HepG2 (cell line): ENCODE results near the gene MED13L. TPM values are rescaled to one million over a fixed set of nuclear protein-coding genes. Genes with fewer than 3 reads are reported as not detected.
A peak's percentile ranks its signal among the peaks of the same experiment; 100 is the strongest.

Experiments
- ATAC-seq: fragments of 200-7000 bp; cut with Tn5 transposase; 3 replicates; pipeline ENCODE4 v1.9.1; 2020; ENCODE audit warnings: mild to moderate bottlenecking, moderate library complexity
- BruUV-seq: library from RNA; stranded (reverse); fragments of 400-500 nt; replicated peaks from 2 replicates; lab custom pipeline; 2021; lab: Mats Ljungman, UMichigan
- CTCF ChIA-PET: fragments of 300-600 bp; formaldehyde crosslinking; extraction: SDS; loops from one replicate; lab custom pipeline; 2021; ENCODE audit warnings: low total read pairs, inconsistent platforms, low intra/inter-chr PET ratio; lab: Yijun Ruan, JAX
- POLR2A ChIA-PET: fragments of 350-600 bp; sonication (Branson Sonifier 250); formaldehyde crosslinking; loops from one replicate; lab custom pipeline; 2020; ENCODE audit warnings: antibody characterized with exemption, inconsistent platforms; lab: Yijun Ruan, JAX
- DNase-seq: peaks from one replicate; pipeline ENCODE4 v3.0.0-alpha.2; 2015; ENCODE audit warnings: low spot score
- FAIRE-seq: peaks from 3 replicates; lab custom pipeline; 2011; peaks lifted over from hg19 to GRCh38; lab: Jason Lieb, UNC
- H2AFZ ChIP-seq: one replicate; pipeline ENCODE4 v1.6.1; 2011; ENCODE audit warnings: low read length, inconsistent platforms
- H3K27ac ChIP-seq: fragments of 300-600 bp; 3 replicates; pipeline ENCODE4 v1.8.0; 2011; ENCODE audit warnings: mixed run types, mild to moderate bottlenecking, mixed read lengths, low read length, inconsistent platforms; ENCODE audit not compliant: insufficient read depth; ENCODE audit errors: extremely low read length
- H3K27me3 ChIP-seq, 2 experiments: fragments of 200-600 bp in 1 of 2; 2 replicates in 1 of 2; 3 replicates in 1 of 2; pipeline versions ENCODE4 v1.6.0 to v1.8.0; 2011; ENCODE audit warnings: low read length in 2 of 2, mild to moderate bottlenecking in 2 of 2, moderate library complexity in 2 of 2, inconsistent platforms in 1 of 2; ENCODE audit not compliant: insufficient read depth in 2 of 2, control insufficient read depth in 1 of 2
- H3K36me3 ChIP-seq, 2 experiments: fragments of 200-600 bp in 1 of 2; replicated peaks in 1 of 2; 2 replicates in 1 of 2; 3 replicates in 1 of 2; pipeline versions ENCODE4 v1.5.1 to v1.8.0; 2011; ENCODE audit warnings: low read length in 2 of 2, inconsistent platforms in 1 of 2; ENCODE audit not compliant: insufficient read depth in 2 of 2, control insufficient read depth in 1 of 2
- H3K4me1 ChIP-seq: 2 replicates; pipeline ENCODE4 v1.5.1; 2012; ENCODE audit warnings: low read length, inconsistent platforms; ENCODE audit not compliant: insufficient read depth
- H3K4me2 ChIP-seq: 2 replicates; pipeline ENCODE4 v1.6.0; 2011; ENCODE audit warnings: low read depth, low read length, inconsistent platforms
- H3K4me3 ChIP-seq, 3 experiments: fragments of 200-600 bp in 1 of 3; sonication (generic), shearing (Covaris generic) in 1 of 3; replicated peaks in 1 of 3; 2 replicates each; pipeline ENCODE4 v1.5.1; 2011 to 2016; ENCODE audit warnings: low read length in 3 of 3, inconsistent platforms in 2 of 3, low read depth in 2 of 3, mild to moderate bottlenecking in 2 of 3, control low read depth in 1 of 3, mixed read lengths in 1 of 3; ENCODE audit not compliant: insufficient read depth in 1 of 3
- H3K79me2 ChIP-seq: one replicate; pipeline ENCODE4 v1.6.1; 2011; ENCODE audit warnings: low read length, inconsistent platforms; ENCODE audit not compliant: insufficient read depth
- H3K9ac ChIP-seq: 2 replicates; pipeline ENCODE4 v1.6.0; 2011; ENCODE audit warnings: mild to moderate bottlenecking, low read depth, low read length, inconsistent platforms; ENCODE audit not compliant: insufficient read depth
- H3K9me3 ChIP-seq: 2 replicates; pipeline ENCODE4 v1.5.1; 2012; ENCODE audit warnings: mild to moderate bottlenecking, low read length
- H4K20me1 ChIP-seq: 2 replicates; pipeline ENCODE4 v1.6.0; 2011; ENCODE audit warnings: inconsistent platforms, mild to moderate bottlenecking, low read length, moderate library complexity; ENCODE audit not compliant: insufficient read depth
- NFRKB ChIP-seq: fragments of 450-650 bp; IDR thresholded peaks from 2 replicates; pipeline ENCODE4 v1.6.1; 2017
- WGBS: methylation state at CpG from one replicate; pipeline ENCODE4 v1.1.6; 2017; ENCODE audit warnings: low lambda C conversion rate; 5-methylcytosine and 5-hydroxymethylcytosine counted together
- in situ Hi-C: cut with HindIII; loops from 2 replicates; pipeline ENCODE4 v1.10.0; 2017; ENCODE audit warnings: low pct_unique_long_range_greater_than_20kb; ENCODE audit not compliant: extremely low pct_ligation_motif_present
- intact Hi-C: fragments of 100-400 bp; cut with micrococcal nuclease; formaldehyde crosslinking; loops from one replicate; pipeline ENCODE4 v1.10.0; 2022; ENCODE audit not compliant: unreplicated experiment
- polyA plus RNA-seq, 8 experiments: library from polyadenylated mRNA; depleted of rRNA in 3 of 8; stranded (reverse) in 7 of 8; unstranded in 1 of 8; fragments of >200 nt; fragmentation: Illumina TruSeq in 4 of 8; extraction: Trizol in 4 of 8; gene quantifications; 2 replicates each; pipeline versions ENCODE4 v1.2.1 to v1.2.3, GENCODE V29; 2011 to 2016; ENCODE audit warnings: low read depth in 4 of 8, missing spikeins in 1 of 8, mixed read lengths in 1 of 8; ENCODE audit not compliant: insufficient read depth in 1 of 8
- total RNA-seq, 5 experiments: library from RNA; depleted of rRNA; stranded (reverse); fragments of >200 nt; fragmentation: Illumina TruSeq; extraction: Trizol; gene quantifications; 2 replicates each; pipeline ENCODE4 v1.2.3, GENCODE V29; 2016; ENCODE audit warnings: low read depth in 1 of 5
- TF ChIP-seq, protein P1 (sequence below): sonication (generic); formaldehyde crosslinking; IDR thresholded peaks from 2 replicates; pipeline ENCODE4 v1.8.1; 2023; ENCODE audit warnings: mild to moderate bottlenecking, missing genetic modification reagents
- TF ChIP-seq, protein P2 (sequence below): IDR thresholded peaks from 2 replicates; pipeline ENCODE4 v1.6.1; 2016; ENCODE audit warnings: mild to moderate bottlenecking, missing biosample characterization, missing genetic modification reagents
- TF ChIP-seq, protein P3 (sequence below): sonication (generic); formaldehyde crosslinking; IDR thresholded peaks from 2 replicates; pipeline ENCODE4 v1.5.0; 2020; ENCODE audit warnings: missing genetic modification reagents
- TF ChIP-seq, protein P4 (sequence below): sonication (generic); formaldehyde crosslinking; IDR thresholded peaks from 2 replicates; pipeline ENCODE4 v1.4.0; 2020; ENCODE audit warnings: missing genetic modification reagents

Gene MED13L
- total and polyA plus RNA-seq, 2 of the 13 experiments (the other 11 are each of a cell fraction or from before 2014, with no cell fraction given): 24.8 to 38.9 TPM

DNA sequence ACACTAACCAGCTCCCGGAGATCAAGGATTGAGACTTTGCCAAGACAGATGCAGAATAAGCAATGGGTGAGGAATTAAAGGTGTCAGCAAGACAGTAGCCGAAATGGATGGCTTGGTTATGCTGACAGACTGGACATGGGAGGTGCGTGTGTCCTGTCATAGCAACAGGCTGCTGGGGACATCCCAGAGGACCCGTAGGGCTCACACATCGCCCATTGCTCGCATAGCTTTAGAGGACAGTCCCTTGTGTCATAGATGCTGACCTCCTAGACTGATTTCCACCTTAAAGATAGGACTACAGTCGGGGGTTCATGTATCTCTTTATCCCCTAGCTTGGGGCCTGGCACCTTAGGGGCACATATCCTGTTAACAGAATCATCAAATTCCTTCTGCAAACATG is 324.5 kb downstream of the MED13L start:
- H3K27me3 ChIP-seq: no peaks in the 10 kb centered on the region
- DNase-seq: no peak
- H3K9me3 ChIP-seq: no peaks in the 10 kb centered on the region
- BruUV-seq: no TSS peak
- ChIA-PET CTCF (no interaction called here), POLR2A (no interaction called here)
- no peak for TF ChIP-seq NFRKB
- TF ChIP-seq, protein P1, sequence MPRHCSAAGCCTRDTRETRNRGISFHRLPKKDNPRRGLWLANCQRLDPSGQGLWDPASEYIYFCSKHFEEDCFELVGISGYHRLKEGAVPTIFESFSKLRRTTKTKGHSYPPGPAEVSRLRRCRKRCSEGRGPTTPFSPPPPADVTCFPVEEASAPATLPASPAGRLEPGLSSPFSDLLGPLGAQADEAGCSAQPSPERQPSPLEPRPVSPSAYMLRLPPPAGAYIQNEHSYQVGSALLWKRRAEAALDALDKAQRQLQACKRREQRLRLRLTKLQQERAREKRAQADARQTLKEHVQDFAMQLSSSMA (CRISPR knock-in tag): no peak
- TF ChIP-seq, protein P2, sequence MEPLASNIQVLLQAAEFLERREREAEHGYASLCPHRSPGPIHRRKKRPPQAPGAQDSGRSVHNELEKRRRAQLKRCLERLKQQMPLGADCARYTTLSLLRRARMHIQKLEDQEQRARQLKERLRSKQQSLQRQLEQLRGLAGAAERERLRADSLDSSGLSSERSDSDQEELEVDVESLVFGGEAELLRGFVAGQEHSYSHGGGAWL (CRISPR knock-in tag): no peak
- TF ChIP-seq, protein P3, sequence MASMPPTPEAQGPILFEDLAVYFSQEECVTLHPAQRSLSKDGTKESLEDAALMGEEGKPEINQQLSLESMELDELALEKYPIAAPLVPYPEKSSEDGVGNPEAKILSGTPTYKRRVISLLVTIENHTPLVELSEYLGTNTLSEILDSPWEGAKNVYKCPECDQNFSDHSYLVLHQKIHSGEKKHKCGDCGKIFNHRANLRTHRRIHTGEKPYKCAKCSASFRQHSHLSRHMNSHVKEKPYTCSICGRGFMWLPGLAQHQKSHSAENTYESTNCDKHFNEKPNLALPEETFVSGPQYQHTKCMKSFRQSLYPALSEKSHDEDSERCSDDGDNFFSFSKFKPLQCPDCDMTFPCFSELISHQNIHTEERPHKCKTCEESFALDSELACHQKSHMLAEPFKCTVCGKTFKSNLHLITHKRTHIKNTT (CRISPR knock-in tag): no peak
- TF ChIP-seq, protein P4, sequence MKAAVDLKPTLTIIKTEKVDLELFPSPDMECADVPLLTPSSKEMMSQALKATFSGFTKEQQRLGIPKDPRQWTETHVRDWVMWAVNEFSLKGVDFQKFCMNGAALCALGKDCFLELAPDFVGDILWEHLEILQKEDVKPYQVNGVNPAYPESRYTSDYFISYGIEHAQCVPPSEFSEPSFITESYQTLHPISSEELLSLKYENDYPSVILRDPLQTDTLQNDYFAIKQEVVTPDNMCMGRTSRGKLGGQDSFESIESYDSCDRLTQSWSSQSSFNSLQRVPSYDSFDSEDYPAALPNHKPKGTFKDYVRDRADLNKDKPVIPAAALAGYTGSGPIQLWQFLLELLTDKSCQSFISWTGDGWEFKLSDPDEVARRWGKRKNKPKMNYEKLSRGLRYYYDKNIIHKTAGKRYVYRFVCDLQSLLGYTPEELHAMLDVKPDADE: no peak
- no peak overlapping the region for H2AFZ ChIP-seq
- 86% methylated on average over 6 of the region's 7 CpGs for WGBS
- FAIRE-seq: no peak
- H3K79me2 ChIP-seq: no peaks in the 10 kb centered on the region
- peaks cover 15% of the 10 kb centered on the region for H3K4me1 ChIP-seq
- no peak overlapping the region for H3K4me3 ChIP-seq
- H3K27ac ChIP-seq: no peak overlapping the region
- H3K9ac ChIP-seq: no peak overlapping the region
- intact Hi-C loops (no loop called here), in situ Hi-C loops (no loop called here)
- 0 out of 2 replicates have a peak overlapping the region, but pooled peaks have one; percentile 8 for H3K4me2 ChIP-seq
- H4K20me1 ChIP-seq: no peaks in the 10 kb centered on the region
- ATAC-seq: peak; percentile 14
- peaks cover 0 to 2% of the 10 kb centered on the region in 2 experiments; a peak in 1 of 5 replicates for H3K36me3 ChIP-seq
